ENCODE measurements around the gene SOD3. TPM values are rescaled to one million over a fixed set of nuclear protein-coding genes. Genes with fewer than 3 reads are reported as not detected.

SOD3 gene
- total and polyA plus RNA-seq, 7 experiments from 2014 or later = not detected

GRCh38 chr4:24753519-24753918 lies 41.9 kb upstream of the SOD3 start:
- intact Hi-C loops (cut with micrococcal nuclease) = no loop called here
- peaks cover 0 to 19% (median 5%) of the 10 kb centered on the region in 5 donors for H3K27me3 Mint-ChIP-seq
- no peaks in the 10 kb centered on the region for H3K4me1 ChIP-seq (ENCODE audit: control insufficient read depth in 2 of 2, insufficient read depth in 2 of 2, low read length in 2 of 2)
- H3K27ac Mint-ChIP-seq = no peak overlapping the region
- H3K27ac ChIP-seq (ENCODE audit: low read depth, low read length) = no peak overlapping the region
- DNase-seq = no peak
- H3K9me3 ChIP-seq (ENCODE audit: control insufficient read depth in 2 of 3, low read length in 3 of 3) = peaks cover 0 to 7% (median 0%) of the 10 kb centered on the region in 3 experiments
- peaks cover 0 to 38% (median 21%) of the 10 kb centered on the region in 11 donors for H3K9me3 Mint-ChIP-seq
- H3K4me1 Mint-ChIP-seq = no peaks in the 10 kb centered on the region
- H3K36me3 ChIP-seq (ENCODE audit: control insufficient read depth in 2 of 3, insufficient read depth in 3 of 3, low read length in 3 of 3) = no peaks in the 10 kb centered on the region
- POLR2A ChIA-PET = no interaction called here
- H3K4me3 Mint-ChIP-seq = no peak overlapping the region
- H3K36me3 Mint-ChIP-seq = peaks cover 0 to 1% (median 0%) of the 10 kb centered on the region in 5 donors
- no peak overlapping the region for H3K4me3 ChIP-seq (ENCODE audit: low read length)
- no peaks in the 10 kb centered on the region for H3K27me3 ChIP-seq (ENCODE audit: control insufficient read depth in 2 of 2, insufficient read depth in 2 of 2, low read length in 2 of 2)
- CTCF ChIA-PET = no interaction called here
- ATAC-seq = no peak

- Histone ChIP-seq H3K4me3 (ENCODE audit: low read length) (no peak overlapping the region), H3K9me3 (ENCODE audit: control insufficient read depth in 2 of 3, low read length in 3 of 3) (peaks cover 0 to 7% (median 0%) of the 10 kb centered on the region in 3 experiments), H3K36me3 (ENCODE audit: control insufficient read depth in 2 of 3, insufficient read depth in 3 of 3, low read length in 3 of 3) (no peaks in the 10 kb centered on the region), H3K27ac (ENCODE audit: low read depth, low read length) (no peak overlapping the region), H3K27me3 (ENCODE audit: control insufficient read depth in 2 of 2, insufficient read depth in 2 of 2, low read length in 2 of 2) (no peaks in the 10 kb centered on the region), H3K4me1 (ENCODE audit: control insufficient read depth in 2 of 2, insufficient read depth in 2 of 2, low read length in 2 of 2) (no peaks in the 10 kb centered on the region)
- peaks cover 0 to 6% (median 0%) of the 10 kb centered on the region in 5 donors for H3K36me3 Mint-ChIP-seq
- no peaks in the 10 kb centered on the region for H3K4me1 Mint-ChIP-seq
- H3K27ac Mint-ChIP-seq = no peak overlapping the region
- H3K27me3 Mint-ChIP-seq = peaks cover 0 to 19% (median 8%) of the 10 kb centered on the region in 5 donors
- H3K9me3 Mint-ChIP-seq = peaks cover 0 to 46% (median 23%) of the 10 kb centered on the region in 11 donors
- DNase-seq (no peak), ATAC-seq (no peak)
- no peak overlapping the region for H3K4me3 Mint-ChIP-seq
- intact Hi-C loops (cut with micrococcal nuclease) = no loop called here
- POLR2A ChIA-PET = no interaction called here
- CTCF ChIA-PET = no interaction called here
These were observed 40.8 kb upstream of the SOD3 start for GRCh38 chr4:24754571-24754970.

GRCh38 chr4:24763631-24764297 lies 31.6 kb upstream of the SOD3 start:
- intact Hi-C loops (cut with micrococcal nuclease) = no loop called here
- no peak overlapping the region for H3K27ac ChIP-seq (ENCODE audit: low read depth, low read length)
- no peaks in the 10 kb centered on the region for H3K9me3 ChIP-seq (ENCODE audit: control insufficient read depth in 2 of 3, low read length in 3 of 3)
- DNase-seq (no peak), ATAC-seq (no peak)
- H3K4me3 ChIP-seq (ENCODE audit: low read length) = no peak overlapping the region
- H3K27me3 Mint-ChIP-seq = peaks cover 0 to 16% (median 11%) of the 10 kb centered on the region in 5 donors
- ChIA-PET POLR2A (no interaction called here), CTCF (no interaction called here)
- H3K36me3 ChIP-seq (ENCODE audit: control insufficient read depth in 2 of 3, insufficient read depth in 3 of 3, low read length in 3 of 3) = no peaks in the 10 kb centered on the region
- no peak overlapping the region for H3K27ac Mint-ChIP-seq
- no peaks in the 10 kb centered on the region for H3K27me3 ChIP-seq (ENCODE audit: control insufficient read depth in 2 of 2, insufficient read depth in 2 of 2, low read length in 2 of 2)
- H3K36me3 Mint-ChIP-seq = peaks cover 0 to 3% (median 0%) of the 10 kb centered on the region in 5 donors
- no peaks in the 10 kb centered on the region for H3K4me1 ChIP-seq (ENCODE audit: control insufficient read depth in 2 of 2, insufficient read depth in 2 of 2, low read length in 2 of 2)
- peaks cover 0 to 1% (median 0%) of the 10 kb centered on the region in 7 donors for H3K4me1 Mint-ChIP-seq
- peaks cover 0 to 9% (median 5%) of the 10 kb centered on the region in 11 donors for H3K9me3 Mint-ChIP-seq
- H3K4me3 Mint-ChIP-seq = no peak overlapping the region

GRCh38 chr4:24764345-24764744 lies 31.0 kb upstream of the SOD3 start:
- intact Hi-C loops (cut with micrococcal nuclease) = no loop called here
- Histone ChIP-seq H3K9me3 (ENCODE audit: control insufficient read depth in 2 of 3, low read length in 3 of 3) (no peaks in the 10 kb centered on the region), H3K36me3 (ENCODE audit: control insufficient read depth in 2 of 3, insufficient read depth in 3 of 3, low read length in 3 of 3) (no peaks in the 10 kb centered on the region), H3K4me1 (ENCODE audit: control insufficient read depth in 2 of 2, insufficient read depth in 2 of 2, low read length in 2 of 2) (no peaks in the 10 kb centered on the region), H3K27me3 (ENCODE audit: control insufficient read depth in 2 of 2, insufficient read depth in 2 of 2, low read length in 2 of 2) (no peaks in the 10 kb centered on the region), H3K4me3 (ENCODE audit: low read length) (no peak overlapping the region), H3K27ac (ENCODE audit: low read depth, low read length) (no peak overlapping the region)
- ATAC-seq = no peak
- POLR2A ChIA-PET = no interaction called here
- Mint-ChIP-seq H3K4me3 (no peak overlapping the region), H3K4me1 (peaks cover 0 to 1% (median 0%) of the 10 kb centered on the region in 7 donors), H3K27ac (no peak overlapping the region), H3K36me3 (no peaks in the 10 kb centered on the region), H3K27me3 (peaks cover 0 to 13% (median 9%) of the 10 kb centered on the region in 5 donors), H3K9me3 (peaks cover 0 to 5% (median 3%) of the 10 kb centered on the region in 11 donors)
- CTCF ChIA-PET = no interaction called here
- DNase-seq = no peak

- H3K4me1 ChIP-seq (ENCODE audit: control insufficient read depth in 2 of 2, insufficient read depth in 2 of 2, low read length in 2 of 2) = no peaks in the 10 kb centered on the region
- ATAC-seq (no peak), DNase-seq (no peak)
- ChIA-PET POLR2A (no interaction called here), CTCF (no interaction called here)
- Mint-ChIP-seq H3K36me3 (no peaks in the 10 kb centered on the region), H3K4me1 (peaks cover 0 to 5% (median 0%) of the 10 kb centered on the region in 7 donors), H3K9me3 (peaks cover 0 to 5% (median 0%) of the 10 kb centered on the region in 11 donors), H3K27ac (no peak overlapping the region), H3K27me3 (peaks cover 0 to 14% (median 6%) of the 10 kb centered on the region in 5 donors), H3K4me3 (no peak overlapping the region)
- no peak overlapping the region for H3K4me3 ChIP-seq (ENCODE audit: low read length)
- intact Hi-C loops (cut with micrococcal nuclease) = no loop called here
- H3K27ac ChIP-seq (ENCODE audit: low read depth, low read length) = no peak overlapping the region
- no peaks in the 10 kb centered on the region for H3K27me3 ChIP-seq (ENCODE audit: control insufficient read depth in 2 of 2, insufficient read depth in 2 of 2, low read length in 2 of 2)
- no peaks in the 10 kb centered on the region for H3K36me3 ChIP-seq (ENCODE audit: control insufficient read depth in 2 of 3, insufficient read depth in 3 of 3, low read length in 3 of 3)
- no peaks in the 10 kb centered on the region for H3K9me3 ChIP-seq (ENCODE audit: control insufficient read depth in 2 of 3, low read length in 3 of 3)
These were observed 29.9 kb upstream of the SOD3 start for GRCh38 chr4:24765376-24765988.

GRCh38 chr4:24768006-24768405 lies 27.4 kb upstream of the SOD3 start:
- Mint-ChIP-seq H3K36me3 (no peaks in the 10 kb centered on the region), H3K27me3 (peaks cover 0 to 9% (median 5%) of the 10 kb centered on the region in 5 donors), H3K9me3 (peaks cover 0 to 11% (median 0%) of the 10 kb centered on the region in 11 donors), H3K4me1 (peaks cover 0 to 5% (median 0%) of the 10 kb centered on the region in 7 donors), H3K4me3 (no peak overlapping the region), H3K27ac (no peak overlapping the region)
- no peaks in the 10 kb centered on the region for H3K4me1 ChIP-seq (ENCODE audit: control insufficient read depth in 2 of 2, insufficient read depth in 2 of 2, low read length in 2 of 2)
- H3K36me3 ChIP-seq (ENCODE audit: control insufficient read depth in 2 of 3, insufficient read depth in 3 of 3, low read length in 3 of 3) = no peaks in the 10 kb centered on the region
- CTCF ChIA-PET = no interaction called here
- H3K9me3 ChIP-seq (ENCODE audit: control insufficient read depth in 2 of 3, low read length in 3 of 3) = no peaks in the 10 kb centered on the region
- no peak overlapping the region for H3K4me3 ChIP-seq (ENCODE audit: low read length)
- ATAC-seq (no peak), DNase-seq (no peak)
- intact Hi-C loops (cut with micrococcal nuclease) = no loop called here
- POLR2A ChIA-PET = no interaction called here
- no peaks in the 10 kb centered on the region for H3K27me3 ChIP-seq (ENCODE audit: control insufficient read depth in 2 of 2, insufficient read depth in 2 of 2, low read length in 2 of 2)
- H3K27ac ChIP-seq (ENCODE audit: low read depth, low read length) = no peak overlapping the region

- Histone ChIP-seq H3K4me3 (ENCODE audit: low read length) (no peak overlapping the region), H3K4me1 (ENCODE audit: control insufficient read depth in 2 of 2, insufficient read depth in 2 of 2, low read length in 2 of 2) (no peaks in the 10 kb centered on the region), H3K27ac (ENCODE audit: low read depth, low read length) (no peak overlapping the region), H3K9me3 (ENCODE audit: control insufficient read depth in 2 of 3, low read length in 3 of 3) (no peaks in the 10 kb centered on the region), H3K36me3 (ENCODE audit: control insufficient read depth in 2 of 3, insufficient read depth in 3 of 3, low read length in 3 of 3) (no peaks in the 10 kb centered on the region), H3K27me3 (ENCODE audit: control insufficient read depth in 2 of 2, insufficient read depth in 2 of 2, low read length in 2 of 2) (no peaks in the 10 kb centered on the region)
- CTCF ChIA-PET = no interaction called here
- peaks cover 0 to 11% (median 0%) of the 10 kb centered on the region in 11 donors for H3K9me3 Mint-ChIP-seq
- H3K4me3 Mint-ChIP-seq = no peak overlapping the region
- intact Hi-C loops (cut with micrococcal nuclease) = no loop called here
- DNase-seq = no peak
- H3K27me3 Mint-ChIP-seq = peaks cover 0 to 9% (median 5%) of the 10 kb centered on the region in 5 donors
- no peaks in the 10 kb centered on the region for H3K36me3 Mint-ChIP-seq
- POLR2A ChIA-PET = no interaction called here
- no peak for ATAC-seq
- H3K4me1 Mint-ChIP-seq = peaks cover 0 to 5% (median 0%) of the 10 kb centered on the region in 7 donors
- no peak overlapping the region for H3K27ac Mint-ChIP-seq
These were observed 26.8 kb upstream of the SOD3 start for GRCh38 chr4:24768604-24769003.

Data from naive thymus-derived CD4-positive, alpha-beta T cell (primary cell).